Measurements from ENCODE around the gene ATRNL1.

- TF ChIP-seq EGR1 (IDR thresholded peaks at IDR 0.05; ENCODE audit: low read depth in 2 of 2), result no peak
- TF ChIP-seq CTCF (IDR thresholded peaks at IDR 0.05; ENCODE audit: low read depth, low read length, missing input control), result no peak
- no peak for TF ChIP-seq RAD21 (IDR thresholded peaks at IDR 0.05)
- TF ChIP-seq FOXA1 (IDR thresholded peaks at IDR 0.05), result no peak
- no peak for TF ChIP-seq HNF4G (IDR thresholded peaks at IDR 0.05)
- TF ChIP-seq YY1 (IDR thresholded peaks at IDR 0.05), result no peak
- no peak for TF ChIP-seq TAF1 (conservative IDR thresholded peaks at IDR 0.05)
Measured at GRCh38 chr10:115866174-115866573, 773.0 kb downstream of the ATRNL1 start.

Measured in liver (tissue), 3 donors.